Activated CD4-positive, alpha-beta T cell treated with anti-CD3 and anti-CD28 coated beads for 36 hours (primary cell): ENCODE results near the gene SDHB. TPM values are rescaled to one million over a fixed set of nuclear protein-coding genes. Genes with fewer than 3 reads are reported as not detected.

ENCODE experiments used
- ATAC-seq: fragments of 200-7000 bp; cut with Tn5 transposase; one replicate; pipeline ENCODE4 v1.10.0; 2021; ENCODE audit warnings: mild to moderate bottlenecking, moderate library complexity
- CTCF ChIA-PET: fragments of 350-600 bp; sonication (Branson Sonifier 250); formaldehyde crosslinking; loops from one replicate; lab custom pipeline; 2021; ENCODE audit warnings: antibody characterized with exemption; lab: Charles Lee
- POLR2A ChIA-PET: fragments of 350-600 bp; sonication (Branson Sonifier 250); formaldehyde crosslinking; loops from one replicate; lab custom pipeline; 2021; ENCODE audit warnings: antibody characterized with exemption, inconsistent platforms; lab: Charles Lee
- DNase-seq: peaks from one replicate; pipeline ENCODE4 v3.0.0-alpha.2; 2020
- H3K27ac Mint-ChIP-seq: one replicate; pipeline ENCODE4 v1.8.0; 2021; ENCODE audit warnings: mixed read lengths
- H3K27me3 Mint-ChIP-seq: one replicate; pipeline ENCODE4 v1.8.0; 2021; ENCODE audit warnings: mixed read lengths
- H3K36me3 Mint-ChIP-seq: one replicate; pipeline ENCODE4 v1.8.0; 2021; ENCODE audit warnings: low read depth, mixed read lengths
- H3K4me1 Mint-ChIP-seq: one replicate; pipeline ENCODE4 v1.8.0; 2021; ENCODE audit warnings: mixed read lengths
- H3K4me3 Mint-ChIP-seq: one replicate; pipeline ENCODE4 v1.8.0; 2021; ENCODE audit warnings: mild to moderate bottlenecking, moderate library complexity, mixed read lengths
- H3K9me3 Mint-ChIP-seq: one replicate; pipeline ENCODE4 v1.8.0; 2021; ENCODE audit warnings: low read depth, mixed read lengths
- intact Hi-C, 2 experiments: fragments of 100-400 bp; cut with DNase I in 1 of 2; cut with micrococcal nuclease in 1 of 2; formaldehyde crosslinking; loops; one replicate each; pipeline versions ENCODE4 v1.14.2 to v1.15.1; 2022 to 2024; cut with DNase I, micrococcal nuclease
- total RNA-seq, 2 experiments: library from RNA; stranded (reverse); gene quantifications; one replicate each; pipeline ENCODE4 v1.2.3, GENCODE V29; 2021

The SDHB gene
- total RNA-seq, 2 experiments from 2014 or later: 132 to 149 TPM

- DNase-seq (no peak), ATAC-seq (no peak)
- CTCF ChIA-PET: no interaction called here
- no peaks in the 10 kb centered on the region for H3K9me3 Mint-ChIP-seq
- H3K4me1 Mint-ChIP-seq: no peaks in the 10 kb centered on the region
- H3K27ac Mint-ChIP-seq: no peak overlapping the region
- no peaks in the 10 kb centered on the region for H3K36me3 Mint-ChIP-seq
- H3K27me3 Mint-ChIP-seq: no peaks in the 10 kb centered on the region
- POLR2A ChIA-PET: interaction anchor here (0.6 kb wide), 1 partner anchor 67 kb away, joined by 4 read pairs; no protein-coding TSS in a partner anchor
- H3K4me3 Mint-ChIP-seq: no peak overlapping the region
- intact Hi-C loops: no loop called here
Observed at GRCh38 chr1:16972189-16972895, 81.5 kb downstream of the SDHB start.

DNA sequence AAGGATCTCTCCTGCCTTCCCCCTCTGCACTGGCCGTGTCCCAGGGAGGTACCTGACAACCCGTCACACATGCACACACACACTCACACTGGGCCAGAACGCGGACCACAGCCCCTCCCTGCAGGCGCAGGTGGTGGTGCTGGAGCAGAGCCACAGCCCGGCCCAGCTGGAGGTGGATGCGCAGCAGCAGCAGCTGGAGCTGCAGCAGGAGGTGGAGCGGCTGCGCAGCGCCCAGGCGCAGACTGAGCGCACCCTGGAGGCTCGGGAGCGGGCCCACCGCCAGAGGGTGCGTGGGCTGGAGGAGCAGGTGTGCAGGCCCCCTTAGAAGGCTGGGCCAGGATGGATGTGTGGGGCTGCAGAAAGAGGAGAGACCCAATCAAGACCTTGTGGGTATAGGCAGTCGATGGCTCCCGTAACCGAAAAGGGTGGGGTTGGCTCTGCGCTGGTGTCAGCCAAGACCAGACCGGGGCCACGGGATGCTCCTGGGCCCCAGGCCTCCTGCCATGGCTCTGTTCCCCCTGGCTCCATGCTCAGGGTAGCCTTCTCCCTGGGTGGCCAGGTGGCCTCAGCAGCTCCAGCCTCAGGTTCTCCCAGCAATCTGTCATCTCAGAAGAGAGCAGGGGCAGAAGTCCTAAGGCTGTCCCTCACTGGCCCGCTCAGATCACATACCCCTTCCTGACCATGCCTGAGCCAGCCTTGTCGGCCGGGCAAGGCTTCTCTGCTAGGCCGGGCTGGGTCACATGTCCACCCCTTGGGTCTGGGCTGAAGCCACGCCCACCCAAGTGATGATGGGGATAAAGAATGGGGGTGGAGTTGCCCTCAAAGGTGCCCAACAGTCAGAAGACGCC, 82.3 kb downstream of the SDHB start:
- ChIA-PET POLR2A (interaction anchor here (0.6 kb wide), 1 partner anchor 67 kb away, joined by 4 read pairs; no protein-coding TSS in a partner anchor), CTCF (interaction anchor here (1.8 kb wide), 1 partner anchor 11 kb away, joined by 5 read pairs; no protein-coding TSS in a partner anchor)
- H3K4me3 Mint-ChIP-seq: no peak overlapping the region
- H3K9me3 Mint-ChIP-seq: no peaks in the 10 kb centered on the region
- intact Hi-C loops: no loop called here
- no peaks in the 10 kb centered on the region for H3K27me3 Mint-ChIP-seq
- DNase-seq (no peak), ATAC-seq (no peak)
- no peaks in the 10 kb centered on the region for H3K4me1 Mint-ChIP-seq
- H3K27ac Mint-ChIP-seq: no peak overlapping the region
- no peaks in the 10 kb centered on the region for H3K36me3 Mint-ChIP-seq

DNA sequence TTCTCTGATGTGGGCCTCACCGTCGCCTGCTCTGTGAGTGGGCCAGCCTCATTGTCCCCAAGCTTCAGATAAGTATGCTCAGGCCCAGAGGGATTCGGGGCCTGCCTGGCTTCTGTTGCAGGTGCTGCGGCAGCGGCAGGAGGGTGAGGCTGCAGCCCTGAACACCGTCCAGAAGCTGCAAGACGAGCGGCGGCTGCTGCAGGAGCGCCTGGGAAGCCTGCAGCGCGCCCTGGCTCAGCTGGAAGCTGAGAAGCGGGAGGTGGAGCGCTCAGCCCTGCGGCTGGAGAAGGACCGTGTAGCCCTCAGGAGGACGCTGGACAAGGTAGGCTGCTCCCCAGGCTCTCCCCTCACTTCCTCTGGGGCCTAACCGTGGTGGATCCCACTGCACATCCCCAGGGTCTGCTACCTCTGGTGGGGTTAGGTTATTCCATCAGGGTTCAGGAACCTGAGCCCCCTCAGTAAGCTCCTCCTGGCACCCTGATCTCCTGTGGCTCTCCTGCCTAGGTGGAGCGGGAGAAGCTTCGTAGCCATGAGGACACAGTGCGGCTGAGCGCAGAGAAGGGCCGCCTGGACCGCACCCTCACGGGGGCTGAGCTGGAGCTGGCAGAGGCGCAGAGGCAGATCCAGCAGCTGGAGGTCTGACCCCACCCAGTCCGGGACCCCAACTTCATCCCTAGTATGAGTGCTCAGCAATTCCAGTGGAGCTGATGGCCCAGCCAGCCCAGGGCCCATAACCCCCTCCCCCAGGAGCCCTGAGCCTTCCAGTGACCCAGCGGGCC, 83.5 kb downstream of the SDHB start:
- intact Hi-C loops: no loop called here

DNA sequence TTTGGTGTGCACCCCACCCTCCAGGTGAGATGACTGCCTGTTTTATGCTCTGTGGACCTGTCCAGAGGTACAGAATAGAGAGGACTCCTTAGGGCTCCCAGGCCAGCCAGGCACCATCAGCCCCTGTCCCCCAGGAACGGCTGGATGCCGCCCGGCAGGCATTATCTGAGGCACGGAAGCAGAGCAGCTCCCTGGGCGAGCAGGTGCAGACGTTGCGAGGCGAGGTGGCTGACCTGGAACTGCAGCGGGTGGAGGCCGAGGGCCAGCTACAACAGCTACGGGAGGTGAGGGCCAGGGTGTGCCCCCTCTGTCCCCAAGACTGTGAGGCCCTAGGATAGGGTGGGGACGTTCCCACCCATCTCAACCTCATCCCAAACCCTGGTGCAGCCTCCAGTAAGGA, 84.2 kb downstream of the SDHB start:
- Mint-ChIP-seq H3K9me3 (no peaks in the 10 kb centered on the region), H3K27ac (no peak overlapping the region), H3K27me3 (no peaks in the 10 kb centered on the region), H3K4me1 (no peaks in the 10 kb centered on the region), H3K36me3 (no peaks in the 10 kb centered on the region), H3K4me3 (no peak overlapping the region)
- CTCF ChIA-PET: interaction anchor here (1.8 kb wide), 1 partner anchor 9 kb away, joined by 5 read pairs; no protein-coding TSS in a partner anchor
- POLR2A ChIA-PET: interaction anchor here (0.5 kb wide), 1 partner anchor 12 kb away, joined by 4 read pairs; no protein-coding TSS in a partner anchor
- ATAC-seq: no peak
- DNase-seq: no peak
- intact Hi-C loops: no loop called here

More for the DNA sequence above, 83.5 kb downstream of the SDHB start:
- ATAC-seq: no peak
- Mint-ChIP-seq H3K27me3 (no peaks in the 10 kb centered on the region), H3K27ac (no peak overlapping the region), H3K4me3 (no peak overlapping the region), H3K9me3 (no peaks in the 10 kb centered on the region), H3K36me3 (no peaks in the 10 kb centered on the region), H3K4me1 (no peaks in the 10 kb centered on the region)
- ChIA-PET POLR2A (interaction anchor here (0.5 kb wide), 1 partner anchor 11 kb away, joined by 4 read pairs; no protein-coding TSS in a partner anchor), CTCF (interaction anchor here (1.8 kb wide), 1 partner anchor 10 kb away, joined by 5 read pairs; no protein-coding TSS in a partner anchor)
- no peak for DNase-seq

DNA sequence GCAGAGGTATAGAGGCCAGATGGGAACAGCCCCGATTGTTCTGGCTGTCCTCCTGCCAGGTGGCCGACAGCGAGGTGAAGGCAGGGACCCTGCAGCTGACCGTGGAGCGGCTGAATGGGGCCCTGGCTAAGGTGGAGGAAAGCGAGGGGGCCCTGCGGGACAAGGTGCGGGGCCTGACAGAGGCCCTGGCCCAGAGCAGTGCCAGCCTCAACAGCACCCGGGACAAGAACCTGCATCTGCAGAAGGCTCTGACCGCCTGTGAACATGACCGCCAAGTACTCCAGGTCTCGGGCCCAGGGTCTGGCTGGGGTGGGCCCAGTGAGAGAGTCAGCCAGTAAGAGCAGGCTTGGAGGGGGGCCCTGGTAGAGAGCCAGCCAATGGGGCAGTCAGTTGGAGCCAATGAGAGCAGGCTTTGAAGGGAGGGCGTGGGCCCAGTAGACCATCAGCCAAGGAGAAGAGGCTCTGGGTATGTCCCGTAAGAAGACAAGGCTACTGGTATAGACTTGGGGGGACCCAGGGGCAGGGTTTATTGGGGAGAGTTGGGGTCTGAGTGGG, 84.7 kb downstream of the SDHB start:
- DNase-seq (no peak), ATAC-seq (no peak)
- intact Hi-C loops: no loop called here
- Mint-ChIP-seq H3K27me3 (no peaks in the 10 kb centered on the region), H3K36me3 (no peaks in the 10 kb centered on the region), H3K9me3 (no peaks in the 10 kb centered on the region), H3K4me1 (no peaks in the 10 kb centered on the region), H3K4me3 (no peak overlapping the region), H3K27ac (no peak overlapping the region)
- POLR2A ChIA-PET: no interaction called here
- CTCF ChIA-PET: no interaction called here

Other genes with a start within 250 kb of the SDHB start
- 1,000 to 10,000 TPM; 1,573 to 2,291 TPM for gene RNU1-2, start 158.1 kb downstream of the SDHB start, total RNA-seq
- 10 to 100 TPM; 18.4 to 25.7 TPM for gene CROCC, start 132.1 kb downstream of the SDHB start, total RNA-seq
- gene MFAP2, start 73.4 kb downstream of the SDHB start, total RNA-seq: not detected
- 10 to 100 TPM; 30.7 to 32.0 TPM for gene ATP13A2, start 42.1 kb downstream of the SDHB start, total RNA-seq
- under 1 TPM in 1 of 2 experiments, not detected in 1; 0.05 TPM for gene PADI2, start 65.4 kb upstream of the SDHB start, total RNA-seq
- not detected for gene PADI1, start 151.1 kb upstream of the SDHB start, total RNA-seq
- not detected for gene PADI3, start 195.1 kb upstream of the SDHB start, total RNA-seq